ENCODE results near the gene ADD3.

DNA sequence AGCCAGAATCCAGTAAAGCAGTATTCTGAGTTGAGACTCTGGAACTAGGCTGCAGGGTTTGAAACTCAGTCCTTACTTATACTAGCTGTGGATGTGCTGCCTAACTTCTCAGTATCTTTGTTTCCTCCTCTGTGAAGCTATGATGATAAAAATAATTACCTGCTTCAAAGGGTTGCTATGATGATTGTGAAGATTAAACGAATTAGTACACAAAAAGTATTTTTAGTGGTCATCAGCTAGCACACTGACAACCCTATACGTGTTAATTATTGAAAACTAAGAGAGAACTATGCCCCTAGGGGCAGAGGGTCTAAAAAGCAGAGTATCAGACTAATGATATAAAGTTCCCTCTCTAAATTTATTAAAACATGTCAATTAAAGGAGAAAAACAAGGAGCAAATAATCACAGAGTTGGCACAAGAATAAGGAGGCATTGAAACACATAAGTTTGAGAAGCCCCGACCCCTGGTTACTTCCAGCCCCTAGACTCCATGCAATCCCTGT, 34.4 kb upstream of the ADD3 start:
- TF ChIP-seq, protein P1, sequence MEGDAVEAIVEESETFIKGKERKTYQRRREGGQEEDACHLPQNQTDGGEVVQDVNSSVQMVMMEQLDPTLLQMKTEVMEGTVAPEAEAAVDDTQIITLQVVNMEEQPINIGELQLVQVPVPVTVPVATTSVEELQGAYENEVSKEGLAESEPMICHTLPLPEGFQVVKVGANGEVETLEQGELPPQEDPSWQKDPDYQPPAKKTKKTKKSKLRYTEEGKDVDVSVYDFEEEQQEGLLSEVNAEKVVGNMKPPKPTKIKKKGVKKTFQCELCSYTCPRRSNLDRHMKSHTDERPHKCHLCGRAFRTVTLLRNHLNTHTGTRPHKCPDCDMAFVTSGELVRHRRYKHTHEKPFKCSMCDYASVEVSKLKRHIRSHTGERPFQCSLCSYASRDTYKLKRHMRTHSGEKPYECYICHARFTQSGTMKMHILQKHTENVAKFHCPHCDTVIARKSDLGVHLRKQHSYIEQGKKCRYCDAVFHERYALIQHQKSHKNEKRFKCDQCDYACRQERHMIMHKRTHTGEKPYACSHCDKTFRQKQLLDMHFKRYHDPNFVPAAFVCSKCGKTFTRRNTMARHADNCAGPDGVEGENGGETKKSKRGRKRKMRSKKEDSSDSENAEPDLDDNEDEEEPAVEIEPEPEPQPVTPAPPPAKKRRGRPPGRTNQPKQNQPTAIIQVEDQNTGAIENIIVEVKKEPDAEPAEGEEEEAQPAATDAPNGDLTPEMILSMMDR (IDR thresholded peaks at IDR 0.05; ENCODE audit: low read depth, low read length, missing input control), result no peak
- TF ChIP-seq SP1 (IDR thresholded peaks at IDR 0.05) (no peak), ATF3 (IDR thresholded peaks at IDR 0.05) (no peak), TAF1 (conservative IDR thresholded peaks at IDR 0.05) (no peak), RXRA (IDR thresholded peaks at IDR 0.05) (no peak), YY1 (IDR thresholded peaks at IDR 0.05) (no peak), GABPA (IDR thresholded peaks at IDR 0.05 in 1 of 2, conservative IDR thresholded peaks at IDR 0.05 in 1 of 2) (no peak), HNF4A (conservative IDR thresholded peaks at IDR 0.05) (peak in 1 of 2 donors; percentile 52), JUND (IDR thresholded peaks at IDR 0.05) (no peak), FOXA1 (IDR thresholded peaks at IDR 0.05) (no peak)
- TF ChIP-seq, protein P2, sequence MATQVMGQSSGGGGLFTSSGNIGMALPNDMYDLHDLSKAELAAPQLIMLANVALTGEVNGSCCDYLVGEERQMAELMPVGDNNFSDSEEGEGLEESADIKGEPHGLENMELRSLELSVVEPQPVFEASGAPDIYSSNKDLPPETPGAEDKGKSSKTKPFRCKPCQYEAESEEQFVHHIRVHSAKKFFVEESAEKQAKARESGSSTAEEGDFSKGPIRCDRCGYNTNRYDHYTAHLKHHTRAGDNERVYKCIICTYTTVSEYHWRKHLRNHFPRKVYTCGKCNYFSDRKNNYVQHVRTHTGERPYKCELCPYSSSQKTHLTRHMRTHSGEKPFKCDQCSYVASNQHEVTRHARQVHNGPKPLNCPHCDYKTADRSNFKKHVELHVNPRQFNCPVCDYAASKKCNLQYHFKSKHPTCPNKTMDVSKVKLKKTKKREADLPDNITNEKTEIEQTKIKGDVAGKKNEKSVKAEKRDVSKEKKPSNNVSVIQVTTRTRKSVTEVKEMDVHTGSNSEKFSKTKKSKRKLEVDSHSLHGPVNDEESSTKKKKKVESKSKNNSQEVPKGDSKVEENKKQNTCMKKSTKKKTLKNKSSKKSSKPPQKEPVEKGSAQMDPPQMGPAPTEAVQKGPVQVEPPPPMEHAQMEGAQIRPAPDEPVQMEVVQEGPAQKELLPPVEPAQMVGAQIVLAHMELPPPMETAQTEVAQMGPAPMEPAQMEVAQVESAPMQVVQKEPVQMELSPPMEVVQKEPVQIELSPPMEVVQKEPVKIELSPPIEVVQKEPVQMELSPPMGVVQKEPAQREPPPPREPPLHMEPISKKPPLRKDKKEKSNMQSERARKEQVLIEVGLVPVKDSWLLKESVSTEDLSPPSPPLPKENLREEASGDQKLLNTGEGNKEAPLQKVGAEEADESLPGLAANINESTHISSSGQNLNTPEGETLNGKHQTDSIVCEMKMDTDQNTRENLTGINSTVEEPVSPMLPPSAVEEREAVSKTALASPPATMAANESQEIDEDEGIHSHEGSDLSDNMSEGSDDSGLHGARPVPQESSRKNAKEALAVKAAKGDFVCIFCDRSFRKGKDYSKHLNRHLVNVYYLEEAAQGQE (IDR thresholded peaks at IDR 0.05), result no peak
- TF ChIP-seq, protein P3, sequence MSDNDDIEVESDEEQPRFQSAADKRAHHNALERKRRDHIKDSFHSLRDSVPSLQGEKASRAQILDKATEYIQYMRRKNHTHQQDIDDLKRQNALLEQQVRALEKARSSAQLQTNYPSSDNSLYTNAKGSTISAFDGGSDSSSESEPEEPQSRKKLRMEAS (IDR thresholded peaks at IDR 0.05), result no peak
